HG02973 (cell line): ENCODE results near the gene TMEM88.

Source experiments
- ATAC-seq: cut with Tn5 transposase; IDR thresholded peaks from one replicate; pipeline ENCODE4 v1.9.1; 2021; ENCODE audit warnings: moderate library complexity; ENCODE audit not compliant: unreplicated experiment

The TMEM88 gene

DNA sequence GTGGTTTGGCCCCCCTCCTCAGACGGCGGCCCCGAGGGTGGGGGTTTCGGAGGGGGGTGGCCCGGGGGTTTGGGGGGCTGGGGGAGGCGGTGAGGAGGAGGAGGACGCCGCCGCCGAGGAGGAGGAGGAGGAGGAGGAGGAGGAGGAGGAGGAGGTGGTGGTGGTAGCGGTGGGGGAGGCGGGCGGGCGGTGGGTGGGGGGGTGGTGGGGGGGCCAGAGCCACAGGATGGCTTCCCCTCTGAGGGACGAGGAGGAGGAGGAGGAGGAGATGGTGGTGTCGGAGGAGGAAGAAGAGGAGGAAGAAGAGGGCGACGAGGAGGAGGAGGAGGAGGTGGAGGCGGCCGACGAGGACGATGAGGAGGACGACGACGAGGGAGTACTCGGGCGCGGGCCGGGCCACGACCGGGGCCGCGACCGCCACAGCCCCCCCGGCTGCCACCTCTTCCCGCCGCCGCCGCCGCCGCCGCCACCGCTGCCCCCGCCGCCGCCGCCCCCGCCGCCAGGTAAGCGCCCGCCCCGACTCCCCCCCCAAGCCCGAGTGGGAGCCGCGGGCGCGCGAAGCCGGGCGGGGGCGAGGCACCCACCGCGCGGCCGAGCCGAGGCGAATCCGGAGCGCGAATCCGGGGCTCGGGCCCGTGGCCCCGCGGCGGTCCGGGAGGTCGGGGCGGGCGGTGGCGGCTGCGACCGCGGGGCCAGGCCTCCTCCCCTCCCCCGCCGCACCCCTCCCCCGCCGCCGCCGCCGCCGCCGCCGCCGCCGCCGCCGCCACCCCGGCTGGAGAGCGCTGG lies 29.9 kb downstream of the TMEM88 start:
- no peak for ATAC-seq

DNA sequence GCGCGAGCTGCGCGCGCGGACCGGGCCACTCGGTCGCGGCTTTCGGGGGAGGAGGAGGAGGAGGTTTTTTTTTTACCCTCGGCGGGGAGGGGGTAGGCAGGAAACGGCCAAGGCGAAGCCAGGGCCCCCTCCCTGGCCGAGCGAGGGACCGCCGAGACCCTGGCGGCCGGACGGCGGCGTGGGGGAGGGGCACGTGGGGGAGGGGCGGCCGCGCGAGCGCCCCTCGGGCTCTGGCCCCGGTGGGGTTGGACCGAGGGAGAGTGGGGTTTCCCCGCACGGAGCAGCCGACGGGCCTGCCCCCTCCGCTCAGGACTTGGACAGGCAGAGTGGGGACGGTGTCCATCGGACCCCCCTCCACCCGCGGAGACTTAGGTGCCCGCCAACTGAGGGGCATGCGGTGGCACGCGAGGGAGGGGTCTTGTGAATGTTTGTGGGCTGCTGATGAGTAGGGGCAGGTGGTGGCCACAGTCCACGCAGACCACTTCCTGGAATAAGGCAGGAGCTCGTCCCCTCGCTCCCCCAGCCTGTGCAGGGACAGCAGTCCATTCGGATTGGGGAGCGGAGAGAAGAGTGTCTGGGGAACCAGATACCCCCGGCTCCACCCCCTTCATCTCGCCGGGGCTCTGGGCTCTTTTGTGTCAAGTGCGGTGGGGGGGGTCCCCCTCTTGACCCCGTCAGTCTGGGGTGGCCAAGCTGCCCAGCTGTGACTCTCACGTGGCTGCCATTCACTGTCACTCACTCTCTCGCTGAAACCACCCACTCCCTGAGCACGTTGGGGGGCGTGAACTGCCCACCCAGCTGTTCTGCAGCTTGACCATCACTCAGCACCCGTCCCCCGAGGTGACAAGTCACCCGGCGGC lies 30.7 kb downstream of the TMEM88 start:
- no peak for ATAC-seq

DNA sequence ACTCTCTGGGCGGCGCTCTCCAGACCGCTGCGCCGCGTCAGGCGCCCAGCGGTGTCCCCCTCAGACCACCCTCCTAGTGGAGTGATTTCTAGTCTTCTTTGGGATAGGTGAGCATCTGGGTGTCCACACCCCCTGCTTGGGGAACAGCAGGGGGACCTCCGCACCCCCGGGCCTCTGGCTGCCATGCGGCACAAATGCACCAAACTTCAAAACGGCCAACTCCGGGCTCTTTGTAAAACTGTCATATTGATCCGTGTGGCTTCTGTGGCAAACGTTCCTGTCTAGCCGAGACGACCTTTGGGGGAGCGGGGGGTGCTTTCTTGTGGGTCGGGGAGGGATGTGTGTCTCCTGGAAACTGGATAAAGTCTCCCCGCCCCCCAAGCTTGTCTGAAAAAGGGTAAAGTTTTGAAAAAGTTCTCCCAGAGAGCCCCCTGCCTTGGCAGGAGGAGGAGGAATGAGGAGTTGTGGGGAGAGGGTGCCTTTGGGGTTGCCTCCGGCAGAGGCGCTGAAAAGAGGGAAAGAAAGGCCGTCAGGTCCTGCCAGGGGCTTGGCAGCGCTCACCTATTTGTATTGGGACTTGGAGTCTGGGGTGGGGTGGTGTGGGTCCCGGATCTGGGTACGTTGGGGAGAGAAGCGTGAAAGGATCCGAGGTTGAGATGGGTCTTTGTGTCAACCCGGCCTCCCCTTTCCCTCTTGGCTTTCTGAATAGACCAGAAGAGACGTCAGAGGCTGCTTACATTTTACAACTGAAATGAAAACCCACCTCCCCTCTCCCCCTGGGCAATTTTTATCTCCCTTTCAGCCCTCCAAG lies 31.6 kb downstream of the TMEM88 start:
- ATAC-seq = no peak

DNA sequence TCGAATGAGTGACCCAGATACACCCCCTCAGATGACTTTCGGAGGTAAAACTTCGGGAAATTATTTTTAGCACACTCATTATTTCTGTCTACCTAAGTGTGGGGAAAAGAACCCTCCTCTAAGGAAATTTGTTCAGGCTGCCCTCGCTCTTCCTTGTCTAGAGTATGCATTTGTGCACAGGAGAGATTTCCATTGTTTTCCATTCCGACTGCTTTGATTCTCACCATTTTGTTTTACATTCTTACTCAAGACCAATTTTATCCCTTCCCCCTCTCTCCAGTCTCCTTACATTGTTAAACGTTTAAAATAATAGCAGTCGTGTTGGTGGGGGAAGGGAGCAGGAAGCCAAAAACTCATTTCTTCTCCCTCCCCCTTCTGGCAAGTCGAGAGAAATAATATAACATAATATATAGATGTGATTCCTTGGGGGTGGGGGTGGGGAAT lies 32.2 kb downstream of the TMEM88 start:
- no peak for ATAC-seq

DNA sequence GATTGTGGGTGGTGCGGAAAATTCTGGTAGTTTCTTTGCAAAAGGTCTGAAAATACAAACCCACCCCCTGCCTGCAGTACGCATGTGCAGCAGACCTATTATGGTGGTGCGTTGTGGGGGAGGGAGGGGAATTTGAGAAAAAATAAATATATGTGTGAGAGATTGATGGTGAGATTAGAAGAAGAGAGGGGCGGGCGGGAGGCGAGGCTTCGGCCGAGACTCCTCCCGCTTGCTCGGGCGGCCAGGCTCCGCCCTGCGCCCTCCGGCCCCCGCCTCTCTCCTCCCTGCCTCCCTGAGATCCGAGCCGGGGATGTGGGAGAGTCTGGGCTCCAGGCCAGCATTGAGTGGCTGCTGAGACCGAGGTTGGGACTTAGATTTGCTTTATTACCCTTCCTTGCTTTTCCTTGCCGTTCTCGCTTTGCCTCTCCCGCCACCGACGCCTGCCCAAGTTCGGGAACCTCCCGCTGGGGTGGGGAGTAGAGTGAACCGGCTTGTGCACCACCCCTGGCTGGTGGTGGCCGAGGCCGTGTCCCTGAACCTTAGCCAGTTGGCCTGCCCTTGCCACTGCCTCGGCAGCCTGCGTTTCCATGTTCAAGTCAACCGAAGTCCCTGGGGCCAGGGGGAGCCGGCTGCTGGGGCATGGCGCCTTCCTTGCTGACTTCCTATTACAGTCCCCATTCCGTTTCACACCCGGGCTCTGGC lies 32.8 kb downstream of the TMEM88 start:
- peak; percentile 46 for ATAC-seq

DNA sequence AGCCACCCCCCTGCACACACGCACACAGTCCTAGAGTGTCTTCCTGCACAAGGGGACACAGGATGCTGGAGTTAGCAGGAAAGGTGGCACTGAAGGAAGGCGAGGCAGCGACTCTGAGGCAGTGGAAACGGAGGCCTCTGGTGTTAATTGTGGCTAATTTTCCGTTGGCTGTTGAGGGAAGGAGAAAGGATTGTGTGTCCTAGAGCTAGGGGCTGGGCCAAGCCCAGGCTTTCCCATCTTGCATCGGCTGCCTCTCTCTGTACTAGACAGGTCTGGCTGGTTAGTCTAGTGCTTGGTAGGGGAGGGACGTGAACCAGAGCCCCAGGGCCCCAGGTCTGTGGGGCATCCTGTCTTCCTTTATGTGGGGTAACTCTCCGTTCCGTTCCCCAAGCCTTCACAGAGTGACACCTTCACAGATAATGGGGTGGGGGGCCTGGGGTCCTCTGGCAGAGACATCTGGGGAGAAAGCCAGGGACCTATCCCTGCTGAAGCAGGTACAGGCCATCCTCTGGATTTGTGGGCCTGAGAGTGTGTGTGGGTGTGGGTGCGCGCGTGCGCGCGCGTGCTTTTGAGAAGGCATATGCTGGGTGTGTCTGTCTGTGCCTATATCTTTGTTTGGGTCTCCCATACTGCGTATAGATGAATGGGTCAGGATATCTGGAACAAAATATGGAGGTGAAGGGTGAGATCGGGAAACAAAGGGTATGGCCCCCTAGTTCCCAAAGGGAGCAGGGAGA lies 33.5 kb downstream of the TMEM88 start, which contains the start of gene CHD3:
Gene CHD3 (plus strand): TSS at position 606 of the 737 bp plus-strand sequence. CDS start 212 bp downstream, outside the sequence.
- no peak for ATAC-seq

DNA sequence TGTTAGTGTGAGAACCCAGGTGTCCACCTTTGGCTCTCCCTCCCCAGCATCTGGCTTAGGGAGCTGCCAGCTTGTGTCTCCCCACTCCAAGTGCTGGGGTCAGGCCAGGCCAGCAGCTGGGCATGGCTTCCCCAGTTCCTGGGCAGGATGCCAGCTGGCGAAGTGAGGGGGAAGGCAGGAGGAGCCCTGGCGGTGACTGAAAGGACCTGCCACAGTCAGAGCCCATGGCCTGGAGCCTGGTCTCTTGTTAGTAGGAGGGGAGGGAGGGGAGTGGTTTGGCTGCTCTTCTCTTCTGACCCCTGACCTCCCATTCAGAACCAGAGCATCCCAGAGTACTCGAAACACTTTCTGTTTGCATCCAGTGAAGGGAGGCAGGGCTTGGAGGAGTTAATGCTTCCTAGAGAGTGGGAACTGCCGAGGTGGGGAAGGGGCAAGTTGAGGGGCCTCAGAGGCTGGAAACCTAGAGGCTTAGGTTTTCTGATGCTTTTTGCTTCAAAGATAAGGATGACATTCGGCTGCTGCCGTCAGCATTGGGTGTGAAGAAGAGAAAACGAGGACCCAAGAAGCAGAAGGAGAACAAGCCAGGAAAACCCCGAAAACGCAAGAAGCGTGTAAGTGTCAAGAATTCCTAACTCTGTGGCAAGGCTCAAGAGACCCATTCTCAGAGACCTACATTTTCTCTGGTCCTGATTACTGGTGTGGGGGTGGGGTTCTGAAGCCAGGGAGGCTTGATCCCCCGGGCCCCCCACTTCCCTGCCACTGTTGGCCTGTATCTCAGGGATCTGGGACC lies 34.5 kb downstream of the TMEM88 start:
- ATAC-seq = no peak

DNA sequence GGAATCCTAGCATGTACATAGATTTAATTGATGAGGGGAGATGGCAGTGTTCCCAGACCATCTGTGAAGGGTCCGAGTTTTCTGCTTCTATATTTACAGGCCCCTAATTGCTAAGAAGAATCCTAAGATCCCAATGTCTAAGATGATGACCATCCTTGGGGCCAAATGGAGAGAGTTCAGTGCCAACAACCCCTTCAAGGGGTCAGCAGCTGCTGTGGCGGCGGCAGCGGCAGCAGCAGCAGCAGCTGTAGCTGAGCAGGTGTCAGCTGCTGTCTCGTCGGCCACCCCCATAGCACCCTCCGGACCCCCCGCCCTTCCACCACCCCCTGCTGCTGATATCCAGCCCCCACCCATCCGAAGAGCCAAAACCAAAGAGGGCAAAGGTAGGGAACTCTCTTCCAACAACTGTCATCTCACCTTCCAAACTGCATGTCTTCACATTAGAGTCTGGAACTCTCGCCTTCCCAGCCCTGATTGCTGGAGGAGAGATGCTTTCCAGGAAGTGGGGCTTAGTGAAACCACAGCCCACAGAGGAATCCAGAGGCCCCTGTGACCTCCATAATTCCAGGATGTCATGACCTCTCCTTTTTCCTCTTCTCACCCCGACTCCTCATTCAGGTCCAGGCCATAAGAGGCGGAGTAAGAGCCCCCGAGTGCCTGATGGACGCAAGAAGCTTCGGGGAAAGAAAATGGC lies 38.5 kb downstream of the TMEM88 start:
- ATAC-seq = no peak

DNA sequence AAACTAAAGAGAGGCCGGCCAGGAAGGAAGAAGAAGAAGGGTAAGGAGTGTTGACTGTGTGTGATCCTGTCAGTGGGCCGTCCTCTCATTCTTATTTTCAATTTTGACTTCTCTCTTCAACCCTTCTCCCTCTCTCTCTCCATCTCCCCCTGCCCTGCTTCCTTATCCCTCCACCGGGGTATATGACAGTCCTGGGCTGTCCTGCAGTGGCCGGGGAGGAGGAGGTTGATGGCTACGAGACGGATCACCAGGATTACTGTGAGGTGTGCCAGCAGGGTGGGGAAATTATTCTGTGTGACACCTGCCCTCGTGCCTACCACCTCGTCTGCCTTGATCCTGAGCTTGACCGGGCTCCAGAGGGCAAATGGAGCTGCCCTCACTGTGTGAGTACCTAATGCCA lies 39.4 kb downstream of the TMEM88 start:
- no peak for ATAC-seq

DNA sequence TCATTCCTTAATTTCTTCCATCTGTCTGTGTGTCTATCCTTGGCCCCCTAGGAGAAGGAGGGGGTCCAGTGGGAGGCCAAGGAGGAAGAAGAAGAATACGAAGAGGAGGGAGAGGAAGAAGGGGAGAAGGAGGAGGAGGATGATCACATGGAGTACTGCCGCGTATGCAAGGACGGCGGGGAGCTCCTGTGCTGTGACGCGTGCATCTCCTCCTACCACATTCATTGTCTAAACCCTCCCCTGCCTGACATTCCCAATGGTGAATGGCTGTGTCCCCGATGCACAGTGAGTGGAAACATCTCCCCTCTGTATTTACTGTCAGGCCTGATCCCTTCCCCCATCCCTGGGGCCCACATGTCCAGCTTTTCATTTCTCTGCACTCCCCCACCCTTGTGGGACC lies 40.0 kb downstream of the TMEM88 start:
- no peak for ATAC-seq

DNA sequence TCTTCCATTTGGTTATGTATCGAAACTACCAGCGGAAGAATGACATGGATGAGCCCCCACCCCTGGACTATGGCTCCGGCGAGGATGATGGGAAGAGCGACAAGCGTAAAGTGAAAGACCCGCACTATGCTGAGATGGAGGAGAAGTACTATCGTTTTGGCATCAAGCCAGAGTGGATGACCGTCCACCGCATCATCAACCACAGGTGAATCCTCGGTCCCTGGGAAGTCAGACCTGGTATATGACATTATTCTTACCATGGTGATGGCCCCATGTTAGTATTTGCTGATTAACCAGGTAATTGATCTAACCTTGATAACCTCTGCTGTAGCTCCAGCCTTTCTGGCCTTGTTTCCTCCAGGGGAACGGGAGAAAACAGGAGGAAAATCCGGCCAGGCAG lies 42.2 kb downstream of the TMEM88 start:
- no peak for ATAC-seq

DNA sequence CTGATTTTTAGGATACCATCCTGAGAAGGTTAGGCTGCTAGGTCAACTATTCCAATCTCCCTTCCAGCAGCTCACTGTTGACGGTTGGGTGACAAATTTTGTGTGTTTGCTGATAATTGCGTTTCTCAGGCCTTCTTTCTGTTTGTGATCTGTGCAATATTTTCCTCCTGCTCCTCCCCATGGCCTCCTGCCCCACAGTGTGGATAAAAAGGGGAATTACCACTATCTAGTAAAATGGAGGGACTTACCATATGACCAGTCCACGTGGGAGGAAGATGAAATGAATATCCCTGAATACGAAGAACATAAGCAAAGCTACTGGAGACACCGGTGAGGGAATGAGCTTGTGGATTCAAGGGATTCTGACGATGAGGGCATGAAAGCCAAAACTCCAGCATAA lies 42.9 kb downstream of the TMEM88 start:
- ATAC-seq = no peak

DNA sequence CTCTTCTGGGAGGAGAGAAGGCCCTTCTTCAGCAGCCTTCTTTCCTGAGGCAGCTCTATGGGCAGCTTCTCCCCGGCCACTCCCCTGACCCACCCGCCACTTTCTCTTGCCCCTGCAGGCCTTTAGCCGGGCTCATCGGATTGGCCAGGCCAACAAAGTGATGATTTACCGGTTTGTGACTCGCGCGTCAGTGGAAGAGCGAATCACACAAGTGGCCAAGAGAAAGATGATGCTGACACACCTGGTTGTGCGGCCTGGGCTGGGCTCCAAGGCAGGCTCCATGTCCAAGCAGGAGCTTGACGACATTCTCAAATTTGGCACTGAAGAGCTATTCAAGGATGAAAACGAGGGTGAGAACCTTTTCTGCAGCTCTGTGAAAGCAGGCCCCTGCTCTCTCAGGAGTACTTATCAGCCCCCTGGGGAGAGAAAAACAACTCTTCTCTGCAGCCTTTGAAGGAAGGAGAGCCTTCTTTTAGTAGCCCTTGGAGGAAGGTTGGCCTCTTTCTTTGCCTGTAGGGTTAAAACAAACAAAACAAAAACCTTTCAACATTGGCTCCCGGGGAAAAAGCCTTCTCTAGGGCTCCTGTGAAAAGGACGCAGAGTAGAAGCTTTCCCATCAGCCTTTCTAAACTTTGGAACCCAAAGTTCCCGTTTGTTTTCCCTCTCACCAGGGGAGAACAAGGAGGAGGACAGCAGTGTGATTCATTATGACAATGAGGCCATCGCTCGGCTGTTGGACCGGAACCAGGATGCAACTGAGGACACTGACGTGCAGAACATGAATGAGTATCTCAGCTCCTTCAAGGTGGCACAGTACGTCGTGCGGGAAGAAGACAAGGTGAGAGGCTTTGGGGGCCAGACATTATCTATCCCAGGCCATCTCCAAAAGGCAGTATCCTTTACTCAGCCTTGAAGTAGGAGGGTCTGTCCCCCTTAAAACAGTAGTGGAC lies 48.6 kb downstream of the TMEM88 start:
- no peak for ATAC-seq
